GM18505 (cell line): ENCODE results near the gene CLPSL1.

Experiments used
- ATAC-seq: cut with Tn5 transposase; IDR thresholded peaks from one replicate; pipeline ENCODE4 v1.9.1; 2021; ENCODE audit not compliant: unreplicated experiment
- POLR2A ChIP-seq: IDR thresholded peaks from 4 replicates; pipeline ENCODE4 v1.6.1; 2011; ENCODE audit warnings: borderline replicate concordance; ENCODE audit not compliant: insufficient read depth, insufficient read length; ENCODE audit errors: extremely low read depth

Gene CLPSL1

DNA sequence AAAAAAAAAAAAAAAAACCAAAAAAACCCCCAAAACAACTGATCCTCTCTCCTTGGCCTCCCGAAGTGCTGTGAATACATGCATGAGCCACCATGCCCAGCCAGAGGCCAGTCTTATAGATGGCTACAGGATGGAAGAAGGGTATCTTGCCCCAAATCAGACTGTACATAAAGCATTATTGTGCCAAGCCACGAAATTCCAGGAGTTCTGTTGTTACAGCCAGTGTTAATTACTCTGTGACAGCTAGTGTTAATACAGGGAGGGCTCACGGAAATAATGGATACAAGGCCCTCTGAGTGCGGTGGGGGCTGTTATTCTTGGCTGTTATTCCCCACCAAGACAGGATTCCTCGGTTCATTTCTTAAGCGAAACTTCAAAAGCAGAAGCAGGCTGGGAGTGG lies 5.8 kb upstream of the CLPSL1 start:
- TF ChIP-seq POLR2A: no peak
- ATAC-seq: no peak

DNA sequence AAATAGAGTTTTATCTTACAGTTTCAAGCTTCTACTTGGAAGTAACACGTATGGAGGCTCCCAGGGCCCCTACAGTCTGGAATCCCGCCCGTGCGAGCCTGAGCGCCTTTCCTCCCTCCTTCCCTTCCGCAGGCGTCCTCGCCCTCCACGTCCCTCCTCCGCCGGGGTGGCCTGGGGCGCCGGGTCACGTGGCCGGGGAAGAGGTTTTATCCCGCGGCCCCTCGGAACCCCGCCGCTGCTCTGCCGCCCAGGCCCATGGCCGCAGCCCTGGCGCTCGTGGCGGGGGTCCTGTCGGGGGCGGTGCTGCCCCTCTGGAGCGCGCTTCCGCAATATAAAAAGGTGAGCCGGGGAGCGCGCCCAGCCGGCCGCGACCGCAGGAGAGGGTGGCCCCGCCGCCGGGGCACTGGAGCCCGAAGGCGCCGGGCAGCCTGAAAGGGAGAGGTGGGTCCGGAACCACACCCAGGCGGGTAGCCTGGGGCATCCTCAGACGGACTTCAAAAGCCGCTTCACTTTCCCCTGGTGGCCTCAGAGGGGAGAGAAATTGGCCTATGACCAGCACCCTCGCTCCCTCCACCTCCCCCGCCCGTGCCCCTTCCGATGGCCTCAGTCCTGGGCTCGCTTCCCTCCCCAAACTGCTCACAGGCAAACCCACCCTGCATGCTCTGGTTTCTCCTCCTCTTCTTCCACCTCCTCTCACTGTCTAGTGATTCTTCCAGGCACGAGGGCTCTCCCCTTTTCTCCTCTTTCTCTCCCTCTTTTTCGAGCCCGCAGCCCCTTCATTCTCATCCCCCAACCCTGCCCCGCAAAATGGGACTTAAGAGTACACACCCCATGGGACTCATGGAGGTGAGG lies 4.2 kb upstream of the CLPSL1 start, which contains the start of gene CLPSL2:
CLPSL2 (plus strand) TSS at position 235 of the 852 bp plus-strand sequence; CDS start at position 256, 21 bp downstream.
- no peak for ATAC-seq
- TF ChIP-seq POLR2A: no peak

DNA sequence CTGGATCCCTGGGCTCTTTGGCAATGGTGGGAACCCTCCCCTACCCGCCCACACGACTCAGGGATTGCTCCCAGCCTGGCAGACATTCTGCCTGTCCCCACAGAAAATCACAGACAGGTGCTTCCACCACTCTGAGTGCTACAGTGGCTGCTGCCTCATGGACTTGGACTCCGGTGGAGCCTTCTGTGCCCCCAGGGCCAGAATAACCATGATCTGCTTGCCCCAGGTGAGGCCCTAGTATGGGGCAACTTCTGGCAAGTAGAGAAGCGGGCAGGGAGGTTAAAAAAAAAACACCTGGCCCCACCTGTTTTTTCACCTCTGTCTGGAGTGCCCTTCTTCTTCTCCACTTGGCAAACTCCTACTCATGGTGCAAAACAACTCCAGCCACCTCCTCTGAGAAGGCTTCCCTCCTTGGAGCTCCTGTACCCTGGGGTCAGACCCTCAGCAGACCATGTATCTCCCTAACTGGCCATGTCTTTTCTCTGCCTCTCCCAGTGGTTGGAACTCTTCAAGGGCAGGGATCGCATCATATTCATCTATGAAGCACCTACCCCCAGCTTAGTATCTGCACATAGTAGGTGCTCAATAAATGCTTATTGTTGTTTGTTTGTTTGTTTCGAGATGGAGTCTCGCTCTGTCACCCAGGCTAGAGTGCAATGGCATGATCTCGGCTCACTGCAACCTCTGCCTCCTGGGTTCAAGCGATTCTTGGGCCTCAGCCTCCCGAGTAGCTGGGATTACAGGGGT lies 3.3 kb upstream of the CLPSL1 start:
- no peak for ATAC-seq
- no peak for TF ChIP-seq POLR2A

DNA sequence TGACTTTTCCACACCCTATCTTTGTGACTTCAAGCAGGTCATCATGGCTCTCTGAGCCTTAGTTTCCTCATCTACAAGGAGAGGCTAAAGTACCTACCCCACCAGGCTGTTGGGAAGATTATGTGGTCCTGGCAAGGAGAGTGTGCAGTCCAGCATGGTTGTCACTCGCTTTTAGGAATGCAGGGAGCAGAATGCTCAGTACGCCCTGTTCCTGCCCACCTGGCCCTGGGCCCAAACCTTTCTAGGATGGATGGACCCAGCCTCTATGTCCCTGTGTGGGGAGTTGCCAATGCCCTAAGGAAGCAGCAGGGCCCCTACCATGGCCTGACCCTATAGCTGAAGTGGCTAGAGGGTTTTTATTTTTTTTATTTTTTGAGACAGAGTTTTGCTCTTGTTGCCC lies 2.4 kb upstream of the CLPSL1 start:
- no peak for TF ChIP-seq POLR2A
- ATAC-seq: no peak

DNA sequence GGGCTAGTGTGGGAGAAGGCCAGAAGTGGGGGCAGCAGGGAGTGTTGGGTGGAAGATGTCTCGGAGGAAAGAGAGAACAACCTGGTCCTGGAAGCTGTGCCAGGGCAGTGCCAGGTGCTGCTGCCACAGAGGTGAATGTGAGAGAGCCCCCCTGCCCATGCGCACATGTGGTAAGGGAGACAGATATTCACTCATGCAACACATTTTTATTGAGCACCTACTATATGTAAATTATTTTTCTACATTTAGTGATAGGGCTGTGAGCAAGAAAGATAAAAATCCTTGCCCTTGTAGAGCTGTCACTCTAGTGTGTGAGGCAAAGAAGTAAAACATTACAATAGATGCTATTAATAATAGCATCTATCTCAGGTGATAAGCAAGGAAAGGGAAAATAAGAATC lies 471 bp downstream of the CLPSL1 start:
- TF ChIP-seq POLR2A: no peak
- no peak for ATAC-seq

DNA sequence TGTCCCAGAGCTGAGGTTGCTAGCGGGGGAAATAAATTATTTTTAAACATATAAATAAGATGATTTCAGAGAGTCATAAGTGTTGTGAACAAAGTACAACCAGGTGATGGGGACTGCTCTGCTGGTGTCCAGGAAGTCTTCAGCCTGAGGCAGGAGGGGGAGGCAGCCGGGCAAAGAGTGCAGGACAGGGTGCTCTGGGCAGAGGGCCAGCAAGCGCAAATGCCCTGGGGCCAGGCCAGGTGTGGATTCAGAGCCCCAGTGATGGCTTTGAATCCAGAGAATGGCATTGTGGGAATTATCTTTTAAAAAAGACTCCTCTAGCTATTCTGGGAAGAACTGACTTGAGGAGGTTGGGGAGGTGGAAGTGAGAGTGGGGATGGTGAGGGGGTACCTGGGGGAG lies 1.6 kb downstream of the CLPSL1 start:
- TF ChIP-seq POLR2A: no peak
- ATAC-seq: no peak

DNA sequence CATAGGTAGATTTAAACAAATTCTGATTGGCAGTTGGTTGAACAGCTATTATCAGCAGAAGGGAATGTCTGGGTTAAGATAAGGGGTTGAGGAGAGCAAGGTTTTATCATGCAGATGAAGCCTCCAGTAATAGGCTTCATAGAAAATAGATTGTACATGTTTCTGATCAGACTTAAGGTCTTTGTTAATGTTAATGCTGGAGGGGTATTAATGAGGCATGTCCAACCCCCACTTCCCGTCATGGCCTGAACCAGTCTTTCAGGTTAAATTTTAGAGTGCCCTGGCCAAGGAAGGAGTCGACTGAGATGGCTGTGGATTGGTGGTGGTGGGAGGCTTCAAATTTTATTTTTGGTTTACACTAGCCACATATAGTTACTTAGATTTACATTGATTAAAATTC lies 3.4 kb downstream of the CLPSL1 start:
- TF ChIP-seq POLR2A: no peak
- ATAC-seq: no peak

DNA sequence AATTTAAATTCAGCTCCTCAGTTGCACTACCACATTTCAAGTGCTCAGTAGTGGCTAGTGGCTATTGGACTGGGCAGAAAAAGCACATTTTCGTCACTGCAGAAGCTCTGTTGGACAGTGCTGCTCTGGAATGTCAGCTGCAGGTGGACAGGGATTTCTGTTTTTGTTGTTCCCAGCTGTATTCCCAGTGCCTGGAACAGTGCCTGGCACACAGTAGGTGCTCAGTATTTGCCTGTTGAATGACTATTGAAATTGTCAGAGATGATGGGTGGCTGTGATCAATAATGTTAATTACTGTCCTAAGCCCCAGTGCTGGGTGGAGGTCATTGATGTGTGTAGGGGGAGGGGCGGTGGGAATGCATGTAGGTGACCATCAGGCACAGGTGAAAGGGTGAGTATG lies 5.5 kb downstream of the CLPSL1 start:
- TF ChIP-seq POLR2A: no peak
- no peak for ATAC-seq

DNA sequence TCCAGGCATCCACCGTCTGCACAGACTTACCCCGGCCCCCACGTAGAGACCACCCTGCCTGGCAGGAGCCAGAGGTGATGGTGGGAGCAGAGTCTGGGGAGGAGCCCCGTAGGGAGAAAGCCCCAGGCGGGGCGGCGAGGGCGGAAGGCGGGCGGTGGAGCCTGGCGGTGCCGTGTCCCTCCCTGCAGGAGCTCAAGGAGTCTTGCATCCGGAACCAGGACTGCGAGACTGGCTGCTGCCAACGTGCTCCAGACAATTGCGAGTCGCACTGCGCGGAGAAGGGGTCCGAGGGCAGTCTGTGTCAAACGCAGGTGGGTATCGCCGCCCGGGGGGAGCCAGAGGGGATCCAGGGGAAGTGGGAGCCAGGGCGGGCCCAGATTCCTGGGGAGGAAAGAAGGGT lies 6.0 kb downstream of the CLPSL1 start:
- no peak for ATAC-seq
- no peak for TF ChIP-seq POLR2A

DNA sequence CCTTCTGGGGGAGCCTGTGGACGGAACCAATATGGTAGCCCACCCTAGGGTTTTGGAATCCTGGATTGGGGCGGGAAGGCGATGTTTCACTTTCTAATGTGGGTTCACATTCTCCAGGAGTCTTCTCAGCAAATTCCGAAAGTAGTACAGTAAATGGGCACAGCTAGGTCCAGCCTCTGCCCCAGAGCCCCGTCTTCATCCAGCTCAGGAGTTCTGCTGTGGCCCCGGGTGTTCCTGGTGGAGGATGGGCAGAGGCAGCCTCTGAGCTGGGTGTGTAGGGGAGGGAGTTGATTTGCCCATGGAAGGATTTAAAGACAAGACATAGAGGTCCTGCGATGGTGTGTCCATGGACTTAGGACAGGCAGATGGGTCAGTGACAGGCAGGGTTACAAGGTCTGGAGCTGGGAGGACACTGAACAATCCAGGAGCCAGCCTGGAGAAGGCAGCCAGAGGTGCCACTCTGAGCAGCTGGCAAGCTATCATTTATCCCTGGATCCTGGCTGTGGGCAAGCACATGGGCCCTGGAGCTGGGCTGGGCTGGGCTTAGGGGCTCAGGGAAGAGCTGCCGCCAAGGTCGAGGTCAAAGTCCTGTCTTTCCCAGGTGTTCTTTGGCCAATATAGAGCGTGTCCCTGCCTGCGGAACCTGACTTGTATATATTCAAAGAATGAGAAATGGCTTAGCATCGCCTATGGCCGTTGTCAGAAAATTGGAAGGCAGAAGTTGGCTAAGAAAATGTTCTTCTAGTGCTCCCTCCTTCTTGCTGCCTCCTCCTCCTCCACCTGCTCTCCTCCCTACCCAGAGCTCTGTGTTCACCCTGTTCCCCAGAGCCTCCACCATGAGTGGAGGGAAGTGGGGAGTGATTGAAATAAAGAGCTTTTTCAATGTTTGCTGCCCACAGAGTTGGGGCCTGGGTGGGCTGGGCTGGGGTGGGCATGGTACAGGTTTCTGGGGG lies 6.7 kb downstream of the CLPSL1 start:
- TF ChIP-seq POLR2A: no peak
- ATAC-seq: no peak

DNA sequence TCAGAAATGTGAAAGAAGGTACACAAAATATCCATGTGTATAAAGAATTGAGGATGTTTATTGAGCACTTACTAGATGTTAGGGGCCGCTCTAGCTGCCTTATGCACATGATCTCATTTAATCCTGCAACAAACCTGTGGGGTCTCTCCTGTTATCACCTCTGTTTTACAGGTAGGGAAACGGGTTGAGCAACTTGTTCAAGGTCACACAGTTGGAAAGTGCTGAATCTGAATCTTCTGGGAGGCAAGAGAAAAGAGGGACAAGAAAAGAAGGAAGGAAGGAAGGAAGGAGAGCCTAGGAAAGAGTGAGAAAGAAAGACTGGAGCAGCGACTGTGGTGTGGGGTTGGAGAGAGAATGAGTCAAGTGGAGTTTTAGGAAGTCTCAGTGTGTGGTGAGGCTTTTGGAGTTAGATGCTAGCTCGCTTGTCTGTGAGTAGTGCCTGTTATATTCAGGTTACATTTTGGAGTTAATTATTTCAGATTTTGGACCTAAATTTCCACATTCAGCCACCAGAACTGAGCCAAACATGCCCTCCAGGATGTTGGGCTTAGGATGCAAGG lies 7.7 kb downstream of the CLPSL1 start:
- no peak for TF ChIP-seq POLR2A
- ATAC-seq: no peak

DNA sequence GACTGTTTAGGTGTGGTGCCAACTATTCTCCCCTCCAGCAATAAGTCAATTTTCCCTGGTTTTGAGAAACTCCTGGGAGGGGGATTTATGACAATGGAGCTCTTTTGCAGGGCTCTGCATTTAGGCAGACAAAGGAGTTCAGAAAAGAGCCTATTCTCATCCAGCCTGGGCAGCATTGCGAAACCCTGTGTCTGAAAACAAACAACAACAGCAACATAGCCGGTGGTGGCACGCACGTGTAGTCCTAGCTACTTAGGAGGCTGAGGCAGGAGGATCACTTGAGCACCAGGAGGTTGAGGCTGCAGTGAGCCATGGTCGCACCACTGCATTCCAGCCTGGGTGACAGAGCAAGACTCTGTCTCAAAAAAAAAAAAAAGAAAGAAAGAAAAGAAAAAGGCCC lies 9.9 kb downstream of the CLPSL1 start:
- ATAC-seq: no peak
- no peak for TF ChIP-seq POLR2A
